OCI-LY7 (cell line): ENCODE data around the gene APOB. TPM values are rescaled to one million over a fixed set of nuclear protein-coding genes. Genes with fewer than 3 reads are reported as not detected.

Source experiments
- BruUV-seq: library from RNA; stranded (reverse); fragments of 400-500 nt; replicated peaks from 2 replicates; lab custom pipeline; 2021; lab: Mats Ljungman, UMichigan
- CTCF ChIA-PET: fragments of 300-600 bp; sonication (Branson Sonifier 250); formaldehyde crosslinking; loops from one replicate; lab custom pipeline; 2022; ENCODE audit warnings: antibody characterized with exemption; ENCODE audit not compliant: unreplicated experiment; lab: Charles Lee
- POLR2A ChIA-PET: fragments of 300-600 bp; sonication (Branson Sonifier 250); formaldehyde crosslinking; loops from one replicate; lab custom pipeline; 2022; ENCODE audit warnings: antibody characterized with exemption; lab: Charles Lee
- DNase-seq: peaks from one replicate; pipeline ENCODE4 v3.0.0-alpha.2; 2015; ENCODE audit warnings: low spot score
- H2AFZ ChIP-seq: fragments of 200-600 bp; sonication (generic), shearing (Covaris generic); 2 replicates; pipeline ENCODE4 v1.6.1; 2014; ENCODE audit warnings: mild to moderate bottlenecking, antibody characterized with exemption, low read length, moderate library complexity
- H3K27ac ChIP-seq: fragments of 200-600 bp; sonication (generic); 2 replicates; pipeline ENCODE4 v1.5.1; 2014; ENCODE audit warnings: mixed run types, low read depth, mild to moderate bottlenecking, moderate library complexity, low read length, inconsistent platforms; ENCODE audit not compliant: poor library complexity, severe bottlenecking
- H3K36me3 ChIP-seq: fragments of 200-600 bp; sonication (generic); 2 replicates; pipeline ENCODE4 v1.6.1; 2014; ENCODE audit warnings: mild to moderate bottlenecking, antibody characterized with exemption, low read length, moderate library complexity, mixed read lengths; ENCODE audit not compliant: insufficient read depth
- H3K4me1 ChIP-seq: fragments of 200-600 bp; sonication (generic); 2 replicates; pipeline ENCODE4 v1.5.1; 2014; ENCODE audit warnings: mild to moderate bottlenecking, low read length; ENCODE audit not compliant: insufficient read depth, poor library complexity, severe bottlenecking
- H3K4me2 ChIP-seq: fragments of 200-600 bp; sonication (generic); 2 replicates; pipeline ENCODE4 v1.6.1; 2014; ENCODE audit warnings: mild to moderate bottlenecking, low read length
- H3K4me3 ChIP-seq: fragments of 200-600 bp; sonication (generic); 2 replicates; pipeline ENCODE4 v1.5.1; 2014; ENCODE audit warnings: mild to moderate bottlenecking, low read depth, low read length; ENCODE audit not compliant: poor library complexity, severe bottlenecking
- H3K79me2 ChIP-seq: fragments of 200-600 bp; sonication (generic); 2 replicates; pipeline ENCODE4 v1.6.1; 2016; ENCODE audit warnings: low read depth, mild to moderate bottlenecking, low read length, moderate library complexity, mixed read lengths; ENCODE audit not compliant: insufficient read depth
- H3K9me2 ChIP-seq: fragments of 200-600 bp; sonication (generic); 2 replicates; pipeline ENCODE4 v1.6.1; 2016; ENCODE audit warnings: mild to moderate bottlenecking, low read length, mixed read lengths; ENCODE audit not compliant: insufficient read depth
- H3K9me3 ChIP-seq: fragments of 200-600 bp; sonication (generic); 2 replicates; pipeline ENCODE4 v1.6.1; 2014; ENCODE audit warnings: mild to moderate bottlenecking, mixed run types, low read length, mixed read lengths
- H4K20me1 ChIP-seq: fragments of 200-600 bp; sonication (generic); 2 replicates; pipeline ENCODE4 v1.6.1; 2014; ENCODE audit warnings: mild to moderate bottlenecking, antibody characterized with exemption, low read length, moderate library complexity, mixed read lengths; ENCODE audit not compliant: insufficient read depth
- CTCF ChIP-seq: fragments of 200-600 bp; sonication (generic); conservative IDR thresholded peaks from 2 replicates; pipeline ENCODE4 v1.5.1; 2014; ENCODE audit warnings: mild to moderate bottlenecking, antibody characterized with exemption, low read length, moderate library complexity, mixed read lengths
- EZH2phosphoT487 ChIP-seq: fragments of 200-600 bp; sonication (generic); IDR thresholded peaks from 2 replicates; pipeline ENCODE4 v1.6.1; 2018; ENCODE audit warnings: low read depth, borderline replicate concordance, mild to moderate bottlenecking, mixed run types, antibody characterized with exemption, low read length, moderate library complexity, mixed read lengths
- intact Hi-C: fragments of 100-400 bp; cut with micrococcal nuclease; formaldehyde crosslinking; loops from one replicate; pipeline ENCODE4 v1.10.0; 2022; ENCODE audit not compliant: unreplicated experiment
- total RNA-seq, 2 experiments: library from RNA; depleted of rRNA in 1 of 2; stranded (reverse); fragments of >200 nt in 1 of 2; shearing (Covaris generic) in 1 of 2; gene quantifications; 2 replicates each; pipeline ENCODE4 v1.2.3, GENCODE V29; 2014 to 2022

The APOB gene
- total RNA-seq, 2 experiments from 2014 or later = 0.03 TPM; not detected in 1

GRCh38 chr2:21008790-21009661 lies 34.8 kb downstream of the APOB start:
- intact Hi-C loops = no loop called here
- TF ChIP-seq CTCF (no peak), EZH2phosphoT487 (no peak)
- H3K9me2 ChIP-seq = no peaks in the 10 kb centered on the region
- H3K4me1 ChIP-seq = no peaks in the 10 kb centered on the region
- no peak overlapping the region for H3K4me3 ChIP-seq
- no peak overlapping the region for H2AFZ ChIP-seq
- no peak for DNase-seq
- no peak overlapping the region for H3K4me2 ChIP-seq
- no peaks in the 10 kb centered on the region for H3K79me2 ChIP-seq
- no peaks in the 10 kb centered on the region for H3K36me3 ChIP-seq
- H3K27ac ChIP-seq = no peak overlapping the region
- no TSS peak for BruUV-seq
- H4K20me1 ChIP-seq = no peaks in the 10 kb centered on the region
- POLR2A ChIA-PET = interaction anchor here (0.8 to 0.9 kb wide), 2 partner anchors 13 to 98 kb away, joined by 3 to 4 read pairs; no protein-coding TSS in a partner anchor
- CTCF ChIA-PET = no interaction called here
- H3K9me3 ChIP-seq = no peaks in the 10 kb centered on the region

- Histone ChIP-seq H3K9me2 (no peaks in the 10 kb centered on the region), H3K27ac (no peak overlapping the region), H3K4me1 (no peaks in the 10 kb centered on the region), H3K36me3 (no peaks in the 10 kb centered on the region), H3K4me3 (no peak overlapping the region), H3K4me2 (no peak overlapping the region), H4K20me1 (no peaks in the 10 kb centered on the region), H3K9me3 (no peaks in the 10 kb centered on the region), H3K79me2 (no peaks in the 10 kb centered on the region), H2AFZ (no peak overlapping the region)
- no peak for DNase-seq
- TF ChIP-seq CTCF (no peak), EZH2phosphoT487 (no peak)
- ChIA-PET POLR2A (interaction anchor here (0.5 kb wide), 1 partner anchor 59 kb away, joined by 3 read pairs; no protein-coding TSS in a partner anchor), CTCF (no interaction called here)
- intact Hi-C loops = no loop called here
- no TSS peak for BruUV-seq
Measured at GRCh38 chr2:21008014-21008789, 35.7 kb downstream of the APOB start.
